Fibroblast of lung (primary cell): ENCODE results near the gene DOK5.

Experiments
- EZH2 ChIP-seq: IDR thresholded peaks from 2 replicates; pipeline ENCODE4 v1.5.1; 2012; ENCODE audit warnings: low read length, control low read depth, mild to moderate bottlenecking; ENCODE audit errors: missing control alignments
- TF ChIP-seq, protein P1 (sequence below), 2 donors: IDR thresholded peaks in 1 of 2; conservative IDR thresholded peaks in 1 of 2; 1 replicate in 1 of 2; 2 replicates in 1 of 2; pipeline ENCODE4 v1.5.1; 2011 to 2012; ENCODE audit warnings: low read length in 2 of 2, control low read depth in 1 of 2, inconsistent platforms in 1 of 2, low read depth in 1 of 2, mild to moderate bottlenecking in 1 of 2

DNA sequence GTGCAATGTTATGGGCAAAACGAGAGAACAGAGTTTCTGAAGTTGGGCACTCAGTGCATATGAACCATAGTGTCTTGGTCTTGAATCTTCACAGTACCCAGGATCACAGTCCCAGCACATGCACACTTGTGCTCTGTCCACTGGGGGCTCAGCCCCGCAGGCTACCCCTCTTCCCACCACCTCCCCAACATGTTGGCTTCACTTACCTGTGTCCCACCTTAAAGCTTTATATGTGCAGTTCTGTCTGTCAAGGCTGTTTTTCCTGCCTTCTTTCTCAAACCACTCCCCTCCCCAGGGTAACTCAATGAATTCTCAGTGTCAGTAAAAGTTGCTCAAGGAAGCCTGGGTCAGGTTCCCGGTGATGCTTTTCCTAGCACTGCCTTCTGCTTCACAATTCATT is 129.9 kb downstream of the DOK5 start:
- TF ChIP-seq, protein P1, sequence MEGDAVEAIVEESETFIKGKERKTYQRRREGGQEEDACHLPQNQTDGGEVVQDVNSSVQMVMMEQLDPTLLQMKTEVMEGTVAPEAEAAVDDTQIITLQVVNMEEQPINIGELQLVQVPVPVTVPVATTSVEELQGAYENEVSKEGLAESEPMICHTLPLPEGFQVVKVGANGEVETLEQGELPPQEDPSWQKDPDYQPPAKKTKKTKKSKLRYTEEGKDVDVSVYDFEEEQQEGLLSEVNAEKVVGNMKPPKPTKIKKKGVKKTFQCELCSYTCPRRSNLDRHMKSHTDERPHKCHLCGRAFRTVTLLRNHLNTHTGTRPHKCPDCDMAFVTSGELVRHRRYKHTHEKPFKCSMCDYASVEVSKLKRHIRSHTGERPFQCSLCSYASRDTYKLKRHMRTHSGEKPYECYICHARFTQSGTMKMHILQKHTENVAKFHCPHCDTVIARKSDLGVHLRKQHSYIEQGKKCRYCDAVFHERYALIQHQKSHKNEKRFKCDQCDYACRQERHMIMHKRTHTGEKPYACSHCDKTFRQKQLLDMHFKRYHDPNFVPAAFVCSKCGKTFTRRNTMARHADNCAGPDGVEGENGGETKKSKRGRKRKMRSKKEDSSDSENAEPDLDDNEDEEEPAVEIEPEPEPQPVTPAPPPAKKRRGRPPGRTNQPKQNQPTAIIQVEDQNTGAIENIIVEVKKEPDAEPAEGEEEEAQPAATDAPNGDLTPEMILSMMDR (conservative IDR thresholded peaks at IDR 0.05 in 1 of 2, IDR thresholded peaks at IDR 0.05 in 1 of 2; ENCODE audit: low read depth in 1 of 2, low read length in 2 of 2), result no peak
- TF ChIP-seq EZH2, result no peak
